Hepatocyte (in vitro differentiated cells): Measurements from ENCODE around the gene ATP6V1G3. TPM values are rescaled to one million over a fixed set of nuclear protein-coding genes. Genes with fewer than 3 reads are reported as not detected.

Experiments used
- DNase-seq: peaks from one replicate; pipeline ENCODE4 v3.0.0-alpha.2; 2016; ENCODE audit warnings: low spot score
- H2AFZ ChIP-seq: fragments of 200-600 bp; sonication (generic); 2 replicates; pipeline ENCODE4 v1.6.0; 2016; ENCODE audit warnings: antibody characterized with exemption, mild to moderate bottlenecking
- H3K27ac ChIP-seq: fragments of 200-600 bp; sonication (generic); 2 replicates; pipeline ENCODE4 v1.5.1; 2016; ENCODE audit warnings: mild to moderate bottlenecking
- H3K27me3 ChIP-seq: fragments of 200-600 bp; sonication (generic); 2 replicates; pipeline ENCODE4 v1.6.1; 2016
- H3K36me3 ChIP-seq: fragments of 200-600 bp; sonication (generic); replicated peaks from 2 replicates; pipeline ENCODE4 v1.5.1; 2016; ENCODE audit warnings: low read depth; ENCODE audit not compliant: insufficient read depth
- H3K4me1 ChIP-seq: fragments of 200-600 bp; sonication (generic); 2 replicates; pipeline ENCODE4 v1.5.1; 2016; ENCODE audit warnings: mild to moderate bottlenecking, moderate library complexity; ENCODE audit not compliant: insufficient read depth
- H3K4me2 ChIP-seq: fragments of 200-600 bp; sonication (generic); 2 replicates; pipeline ENCODE4 v1.6.0; 2016
- H3K4me3 ChIP-seq: fragments of 200-600 bp; sonication (generic); 2 replicates; pipeline ENCODE4 v1.5.1; 2016; ENCODE audit warnings: mild to moderate bottlenecking
- H3K79me2 ChIP-seq: fragments of 200-600 bp; sonication (generic); 2 replicates; pipeline ENCODE4 v1.6.0; 2017; ENCODE audit warnings: mild to moderate bottlenecking
- H3K9me2 ChIP-seq: fragments of 200-600 bp; sonication (generic); replicated peaks from 2 replicates; pipeline ENCODE4 v1.6.0; 2017; ENCODE audit warnings: mild to moderate bottlenecking; ENCODE audit not compliant: insufficient read depth
- H3K9me3 ChIP-seq: fragments of 200-600 bp; sonication (generic); 2 replicates; pipeline ENCODE4 v1.5.1; 2016; ENCODE audit warnings: low read depth, mild to moderate bottlenecking
- H4K20me1 ChIP-seq: fragments of 200-600 bp; sonication (generic); 2 replicates; pipeline ENCODE4 v1.6.0; 2016; ENCODE audit warnings: mild to moderate bottlenecking; ENCODE audit not compliant: insufficient read depth, poor library complexity, severe bottlenecking
- CTCF ChIP-seq: fragments of 200-600 bp; sonication (generic); IDR thresholded peaks from 2 replicates; pipeline ENCODE4 v1.5.1; 2016; ENCODE audit warnings: antibody characterized with exemption, mild to moderate bottlenecking; ENCODE audit not compliant: poor library complexity
- EZH2 ChIP-seq: fragments of 200-600 bp; sonication (generic); IDR thresholded peaks from 2 replicates; pipeline ENCODE4 v1.6.1; 2016; ENCODE audit warnings: antibody characterized with exemption, mild to moderate bottlenecking, borderline replicate concordance
- EZH2phosphoT487 ChIP-seq: fragments of 200-600 bp; sonication (generic); IDR thresholded peaks from one replicate; pipeline ENCODE4 v1.6.1; 2018; ENCODE audit warnings: antibody characterized with exemption, mild to moderate bottlenecking, low read depth, moderate library complexity; ENCODE audit not compliant: unreplicated experiment, severe bottlenecking
- WGBS: methylation state at CpG from one replicate; pipeline ENCODE4 v1.1.6; 2016; ENCODE audit warnings: low lambda C conversion rate; ENCODE audit errors: missing lambda C conversion rate; 5-methylcytosine and 5-hydroxymethylcytosine counted together
- polyA plus RNA-seq: library from polyadenylated mRNA; unstranded; fragments of >200 nt; fragmentation: Nextera tagmentation; extraction: Ambion mirVana; gene quantifications from 2 replicates; pipeline ENCODE4 v1.2.1, GENCODE V29; 2016
- total RNA-seq: library from RNA; depleted of rRNA; stranded (reverse); fragments of >200 nt; gene quantifications from 2 replicates; pipeline ENCODE4 v1.2.3, GENCODE V29; 2014

ATP6V1G3 gene
- total and polyA plus RNA-seq, 2 experiments from 2014 or later: not detected

GRCh38 chr1:198492872-198493271 lies 47.6 kb downstream of the ATP6V1G3 start:
- Histone ChIP-seq H2AFZ (no peak overlapping the region), H3K4me2 (no peak overlapping the region), H3K9me3 (no peaks in the 10 kb centered on the region), H3K4me1 (no peaks in the 10 kb centered on the region), H3K27ac (no peak overlapping the region), H4K20me1 (no peaks in the 10 kb centered on the region), H3K4me3 (no peak overlapping the region), H3K9me2 (no peaks in the 10 kb centered on the region), H3K27me3 (no peaks in the 10 kb centered on the region), H3K36me3 (no peaks in the 10 kb centered on the region), H3K79me2 (no peaks in the 10 kb centered on the region)
- no peak for DNase-seq
- TF ChIP-seq EZH2phosphoT487: no peak
- WGBS: 53% methylated on average over 1 of the region's 1 CpG

- H3K9me3 ChIP-seq: no peaks in the 10 kb centered on the region
- no peak overlapping the region for H3K27ac ChIP-seq
- no peaks in the 10 kb centered on the region for H3K4me1 ChIP-seq
- no peaks in the 10 kb centered on the region for H3K79me2 ChIP-seq
- H3K36me3 ChIP-seq: no peaks in the 10 kb centered on the region
- no peak overlapping the region for H3K4me2 ChIP-seq
- no peaks in the 10 kb centered on the region for H3K27me3 ChIP-seq
- H4K20me1 ChIP-seq: no peaks in the 10 kb centered on the region
- 82% methylated on average over 3 of the region's 3 CpGs for WGBS
- no peak overlapping the region for H2AFZ ChIP-seq
- H3K9me2 ChIP-seq: no peaks in the 10 kb centered on the region
- no peak for DNase-seq
- TF ChIP-seq CTCF (no peak), EZH2phosphoT487 (no peak), EZH2 (no peak)
- no peak overlapping the region for H3K4me3 ChIP-seq
Measured at GRCh38 chr1:198491596-198491995, 48.9 kb downstream of the ATP6V1G3 start.

- Histone ChIP-seq H3K4me2 (no peak overlapping the region), H3K27ac (no peak overlapping the region), H3K9me2 (no peaks in the 10 kb centered on the region), H3K79me2 (no peaks in the 10 kb centered on the region), H2AFZ (no peak overlapping the region), H3K9me3 (no peaks in the 10 kb centered on the region), H3K4me3 (no peak overlapping the region), H4K20me1 (no peaks in the 10 kb centered on the region), H3K27me3 (no peaks in the 10 kb centered on the region), H3K36me3 (no peaks in the 10 kb centered on the region), H3K4me1 (no peaks in the 10 kb centered on the region)
- DNase-seq: no peak
- TF ChIP-seq CTCF (no peak), EZH2phosphoT487 (no peak), EZH2 (no peak)
- WGBS: 87% methylated on average over 6 of the region's 6 CpGs
Measured at GRCh38 chr1:198491028-198491427, 49.5 kb downstream of the ATP6V1G3 start.

- Histone ChIP-seq H3K36me3 (no peaks in the 10 kb centered on the region), H3K9me3 (no peaks in the 10 kb centered on the region), H4K20me1 (no peaks in the 10 kb centered on the region), H3K27ac (no peak overlapping the region), H3K79me2 (no peaks in the 10 kb centered on the region), H2AFZ (no peak overlapping the region), H3K4me3 (no peak overlapping the region), H3K9me2 (no peaks in the 10 kb centered on the region), H3K27me3 (no peaks in the 10 kb centered on the region), H3K4me1 (no peaks in the 10 kb centered on the region), H3K4me2 (no peak overlapping the region)
- WGBS: 95% methylated on average over 1 of the region's 1 CpG
- DNase-seq: no peak
- TF ChIP-seq CTCF (no peak), EZH2 (no peak), EZH2phosphoT487 (no peak)
Measured at GRCh38 chr1:198490224-198490623, 50.3 kb downstream of the ATP6V1G3 start.
